Activated naive CD4-positive, alpha-beta T cell treated with anti-CD3 and anti-CD28 coated beads for 36 hours (primary cell): Measurements from ENCODE around the gene MUC22. TPM values are rescaled to one million over a fixed set of nuclear protein-coding genes. Genes with fewer than 3 reads are reported as not detected.
"Not testable (repeated sequence)": the region's sequence is repeated elsewhere in the genome, so short reads cannot be mapped to it uniquely, and the experiment has no call there.

ENCODE experiments used
- CTCF ChIA-PET: fragments of 350-600 bp; sonication (Branson Sonifier 250); formaldehyde crosslinking; loops from one replicate; lab custom pipeline; 2021; ENCODE audit warnings: antibody characterized with exemption; lab: Charles Lee
- DNase-seq: peaks from one replicate; pipeline ENCODE4 v3.0.0-alpha.2; 2020
- H3K27ac Mint-ChIP-seq: one replicate; pipeline ENCODE4 v1.8.0; 2021; ENCODE audit warnings: mild to moderate bottlenecking, mixed read lengths
- H3K27me3 Mint-ChIP-seq: one replicate; pipeline ENCODE4 v1.8.0; 2021; ENCODE audit warnings: low read depth, mixed read lengths
- H3K36me3 Mint-ChIP-seq: one replicate; pipeline ENCODE4 v1.8.0; 2021; ENCODE audit warnings: low read depth, mixed read lengths
- H3K4me1 Mint-ChIP-seq: one replicate; pipeline ENCODE4 v1.8.0; 2021; ENCODE audit warnings: low read depth, mixed read lengths
- H3K4me3 Mint-ChIP-seq: one replicate; pipeline ENCODE4 v1.8.0; 2021; ENCODE audit warnings: mild to moderate bottlenecking, moderate library complexity, mixed read lengths
- H3K9me3 Mint-ChIP-seq: one replicate; pipeline ENCODE4 v1.8.0; 2021; ENCODE audit warnings: mixed read lengths
- intact Hi-C: fragments of 100-400 bp; cut with micrococcal nuclease; formaldehyde crosslinking; loops from one replicate; pipeline ENCODE4 v1.15.1; 2023
- total RNA-seq, 2 experiments: library from RNA; stranded (reverse); gene quantifications; one replicate each; pipeline ENCODE4 v1.2.3, GENCODE V29; 2021

Gene MUC22
- total RNA-seq, 2 experiments from 2014 or later = not detected

GRCh38 chr6:31001281-31001888, 8.9 kb upstream of the MUC22 start:
- intact Hi-C loops = no loop called here
- Mint-ChIP-seq H3K27ac (no peak overlapping the region), H3K36me3 (no peaks in the 10 kb centered on the region), H3K27me3 (no peaks in the 10 kb centered on the region), H3K4me3 (no peak overlapping the region), H3K4me1 (peaks cover 22% of the 10 kb centered on the region), H3K9me3 (no peaks in the 10 kb centered on the region)
- no peak for DNase-seq
- CTCF ChIA-PET = interaction anchor here (0.8 kb wide), 1 partner anchor 69 kb away, joined by 3 read pairs; no protein-coding TSS in a partner anchor

DNA sequence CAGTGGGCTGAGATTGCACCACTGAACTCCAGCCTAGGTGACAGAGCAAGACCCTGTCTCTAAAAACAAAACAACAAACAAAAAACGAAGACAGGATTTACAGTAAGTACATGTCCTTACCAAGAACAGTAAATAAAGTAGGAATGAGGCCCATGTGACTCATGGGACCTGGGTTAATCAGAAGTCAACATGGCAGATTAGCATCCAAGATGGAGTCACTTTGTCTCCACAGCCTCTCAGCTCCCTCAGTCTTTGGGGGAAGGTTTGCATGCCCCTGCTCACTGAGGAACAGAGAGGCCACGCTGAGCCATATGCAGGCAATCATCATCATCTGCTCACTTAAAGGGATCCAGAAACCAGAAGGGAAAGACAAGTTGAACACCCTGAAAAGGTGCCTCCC, 7.8 kb upstream of the MUC22 start:
- no peak for DNase-seq
- CTCF ChIA-PET = interaction anchor here (0.6 to 1.8 kb wide), 3 partner anchors 20 to 85 kb away, joined by 3 to 4 read pairs (median 3); no protein-coding TSS in a partner anchor
- no peak overlapping the region for H3K4me3 Mint-ChIP-seq
- H3K27ac Mint-ChIP-seq = no peak overlapping the region
- intact Hi-C loops = no loop called here
- H3K4me1 Mint-ChIP-seq = peaks cover 22% of the 10 kb centered on the region
- H3K27me3 Mint-ChIP-seq = no peaks in the 10 kb centered on the region
- H3K36me3 Mint-ChIP-seq = no peaks in the 10 kb centered on the region
- H3K9me3 Mint-ChIP-seq = no peaks in the 10 kb centered on the region

GRCh38 chr6:31004794-31005193, 5.5 kb upstream of the MUC22 start:
- no peaks in the 10 kb centered on the region for H3K36me3 Mint-ChIP-seq
- no peak for DNase-seq
- no peak overlapping the region for H3K27ac Mint-ChIP-seq
- peaks cover 8% of the 10 kb centered on the region for H3K27me3 Mint-ChIP-seq
- intact Hi-C loops = no loop called here
- peaks cover 22% of the 10 kb centered on the region for H3K4me1 Mint-ChIP-seq
- no peak overlapping the region for H3K4me3 Mint-ChIP-seq
- CTCF ChIA-PET = no interaction called here
- H3K9me3 Mint-ChIP-seq = no peaks in the 10 kb centered on the region

DNA sequence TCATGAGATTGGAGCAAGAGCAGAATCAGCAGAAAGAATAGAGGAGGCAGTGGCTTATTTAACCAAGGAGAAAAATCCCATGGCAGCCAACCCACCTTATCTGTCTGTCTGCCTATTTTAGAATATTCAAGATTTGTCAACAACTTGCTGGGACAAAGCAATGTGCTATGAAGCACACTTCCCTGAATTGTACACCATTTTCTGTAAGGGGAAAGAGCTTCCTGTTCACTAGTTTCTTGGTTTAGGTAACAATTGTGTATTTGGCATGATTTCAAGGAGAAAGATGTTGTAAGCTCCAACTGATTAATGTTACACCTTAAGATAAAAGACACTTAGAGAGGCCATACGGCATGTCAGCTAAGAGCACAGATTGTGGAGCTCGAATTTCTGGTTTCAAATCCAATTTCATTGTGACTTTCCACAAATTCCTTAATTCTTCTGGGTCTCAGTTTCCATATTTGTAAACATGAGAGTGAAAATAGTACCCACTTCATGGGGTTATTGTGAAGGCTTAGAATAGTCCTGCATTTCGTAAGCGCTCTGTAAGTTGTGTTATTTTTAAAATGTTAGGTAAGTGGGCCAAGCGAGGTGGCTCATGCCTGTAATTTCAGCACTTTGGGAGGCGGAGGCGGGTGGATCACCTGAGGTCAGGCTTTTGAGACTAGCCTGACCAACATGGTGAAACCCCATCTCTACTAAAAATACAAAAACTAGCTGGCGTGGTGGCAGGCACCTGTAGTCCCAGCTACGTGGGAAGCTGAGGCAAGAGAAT, 4.8 kb upstream of the MUC22 start:
- intact Hi-C loops = no loop called here
- Mint-ChIP-seq H3K4me1 (peaks cover 26% of the 10 kb centered on the region), H3K27ac (no peak overlapping the region), H3K9me3 (no peaks in the 10 kb centered on the region), H3K36me3 (no peaks in the 10 kb centered on the region), H3K27me3 (peaks cover 8% of the 10 kb centered on the region), H3K4me3 (no peak overlapping the region)
- DNase-seq = no peak
- CTCF ChIA-PET = no interaction called here

GRCh38 chr6:31007694-31008093, 2.6 kb upstream of the MUC22 start:
- H3K4me1 Mint-ChIP-seq = peaks cover 26% of the 10 kb centered on the region
- no peak overlapping the region for H3K27ac Mint-ChIP-seq
- no peak for DNase-seq
- intact Hi-C loops = no loop called here
- peaks cover 12% of the 10 kb centered on the region for H3K27me3 Mint-ChIP-seq
- H3K4me3 Mint-ChIP-seq = no peak overlapping the region
- CTCF ChIA-PET = interaction anchor here (1.2 kb wide), 1 partner anchor 72 kb away, joined by 4 read pairs; no protein-coding TSS in a partner anchor
- no peaks in the 10 kb centered on the region for H3K36me3 Mint-ChIP-seq
- no peaks in the 10 kb centered on the region for H3K9me3 Mint-ChIP-seq

- intact Hi-C loops = no loop called here
- Mint-ChIP-seq H3K4me3 (no peak overlapping the region), H3K36me3 (no peaks in the 10 kb centered on the region), H3K4me1 (peaks cover 26% of the 10 kb centered on the region), H3K27me3 (peaks cover 12% of the 10 kb centered on the region), H3K9me3 (no peaks in the 10 kb centered on the region), H3K27ac (no peak overlapping the region)
- no peak for DNase-seq
- CTCF ChIA-PET = no interaction called here
Observed at GRCh38 chr6:31008165-31008564, 2.1 kb upstream of the MUC22 start.

DNA sequence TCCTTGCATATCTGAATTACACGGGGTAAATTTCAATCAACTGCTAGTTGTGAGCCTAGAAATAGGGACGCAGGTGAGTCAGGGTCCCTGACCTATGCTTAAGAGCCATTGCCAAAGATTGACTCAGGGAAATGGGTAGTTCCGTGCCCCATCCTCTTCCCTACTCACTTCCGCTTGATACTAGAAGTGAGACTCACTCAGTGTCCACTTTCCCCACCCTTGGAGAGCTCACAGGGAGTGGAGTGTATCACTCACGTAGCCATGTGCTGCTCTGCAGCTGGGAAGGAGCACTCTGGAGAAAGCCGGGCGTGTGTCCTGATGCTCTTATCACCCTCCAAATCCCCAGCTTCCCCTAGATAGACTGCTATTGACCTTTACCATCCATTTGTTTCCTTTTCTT, 543 bp upstream of the MUC22 start:
- H3K4me3 Mint-ChIP-seq = no peak overlapping the region
- no peak for DNase-seq
- CTCF ChIA-PET = no interaction called here
- H3K4me1 Mint-ChIP-seq = peaks cover 19% of the 10 kb centered on the region
- no peak overlapping the region for H3K27ac Mint-ChIP-seq
- intact Hi-C loops = no loop called here
- H3K27me3 Mint-ChIP-seq = peaks cover 12% of the 10 kb centered on the region
- H3K36me3 Mint-ChIP-seq = no peaks in the 10 kb centered on the region
- no peaks in the 10 kb centered on the region for H3K9me3 Mint-ChIP-seq

GRCh38 chr6:31011153-31011552, 879 bp downstream of the MUC22 start:
- peaks cover 13% of the 10 kb centered on the region for H3K4me1 Mint-ChIP-seq
- DNase-seq = no peak
- H3K27ac Mint-ChIP-seq = no peak overlapping the region
- intact Hi-C loops = no loop called here
- no peaks in the 10 kb centered on the region for H3K36me3 Mint-ChIP-seq
- CTCF ChIA-PET = no interaction called here
- peaks cover 12% of the 10 kb centered on the region for H3K27me3 Mint-ChIP-seq
- H3K4me3 Mint-ChIP-seq = no peak overlapping the region
- H3K9me3 Mint-ChIP-seq = no peaks in the 10 kb centered on the region

GRCh38 chr6:31016659-31017299, 6.5 kb downstream of the MUC22 start:
- Mint-ChIP-seq H3K4me1 (no peaks in the 10 kb centered on the region), H3K27me3 (peaks cover 4% of the 10 kb centered on the region), H3K36me3 (no peaks in the 10 kb centered on the region), H3K9me3 (no peaks in the 10 kb centered on the region), H3K27ac (no peak overlapping the region), H3K4me3 (no peak overlapping the region)
- no peak for DNase-seq
- CTCF ChIA-PET = interaction anchor here (1.7 kb wide), 1 partner anchor 31 kb away, joined by 3 read pairs; no protein-coding TSS in a partner anchor
- intact Hi-C loops = no loop called here

GRCh38 chr6:31017436-31017835, 7.2 kb downstream of the MUC22 start:
- DNase-seq = not testable (repeated sequence)

GRCh38 chr6:31020057-31020456, 9.8 kb downstream of the MUC22 start:
- Mint-ChIP-seq H3K27me3 (no peaks in the 10 kb centered on the region), H3K4me3 (no peak overlapping the region), H3K9me3 (no peaks in the 10 kb centered on the region), H3K27ac (no peak overlapping the region), H3K4me1 (no peaks in the 10 kb centered on the region), H3K36me3 (no peaks in the 10 kb centered on the region)
- intact Hi-C loops = no loop called here
- CTCF ChIA-PET = interaction anchor here (0.6 kb wide), 1 partner anchor 310 kb away, joined by 3 read pairs; no protein-coding TSS in a partner anchor
- no peak for DNase-seq

More at GRCh38 chr6:31017436-31017835, 7.2 kb downstream of the MUC22 start:
- H3K4me3 Mint-ChIP-seq, H3K27me3 Mint-ChIP-seq, H3K36me3 Mint-ChIP-seq, intact Hi-C loops, H3K4me1 Mint-ChIP-seq, H3K27ac Mint-ChIP-seq, H3K9me3 Mint-ChIP-seq: not testable (repeated sequence)
- CTCF ChIA-PET = interaction anchor here (1.7 kb wide), 1 partner anchor 32 kb away, joined by 3 read pairs; no protein-coding TSS in a partner anchor

GRCh38 chr6:31020631-31021255, 10.5 kb downstream of the MUC22 start:
- H3K36me3 Mint-ChIP-seq, H3K4me3 Mint-ChIP-seq, H3K9me3 Mint-ChIP-seq, DNase-seq, H3K27me3 Mint-ChIP-seq, H3K27ac Mint-ChIP-seq, H3K4me1 Mint-ChIP-seq, intact Hi-C loops, CTCF ChIA-PET: not testable (repeated sequence)
